HG02970 (cell line): ENCODE results near the gene BPHL.
A peak's percentile ranks its signal among the peaks of the same experiment; 100 is the strongest.
"Not testable (repeated sequence)": the region's sequence is repeated elsewhere in the genome, so short reads cannot be mapped to it uniquely, and the experiment has no call there.

Experiments used
- ATAC-seq: cut with Tn5 transposase; IDR thresholded peaks from one replicate; pipeline ENCODE4 v1.9.1; 2021; ENCODE audit warnings: mild to moderate bottlenecking, moderate library complexity, moderate number of reproducible peaks; ENCODE audit not compliant: unreplicated experiment, low FRiP score

The BPHL gene

GRCh38 chr6:3151691-3152090 lies 33.2 kb downstream of the BPHL start:
- ATAC-seq = no peak

GRCh38 chr6:3152689-3153088 lies 34.2 kb downstream of the BPHL start:
- no peak for ATAC-seq

- ATAC-seq = not testable (repeated sequence)
These were observed 36.9 kb downstream of the BPHL start for GRCh38 chr6:3155416-3155815.

GRCh38 chr6:3156184-3157130 lies 37.9 kb downstream of the BPHL start:
- not testable (repeated sequence) for ATAC-seq

GRCh38 chr6:3157131-3157933 lies 38.8 kb downstream of the BPHL start, which contains the start of gene TUBB2A:
Gene TUBB2A (minus strand): TSS chr6:3157544. CDS start chr6:3157463, 81 bp downstream.
- peak; percentile 75 for ATAC-seq

GRCh38 chr6:3159805-3160781 lies 41.6 kb downstream of the BPHL start:
- ATAC-seq = no peak

- no peak for ATAC-seq
These were observed 43.6 kb downstream of the BPHL start for GRCh38 chr6:3162067-3162497.

- ATAC-seq = peak; percentile 56
These were observed 44.2 kb downstream of the BPHL start for GRCh38 chr6:3162565-3163247.

GRCh38 chr6:3163248-3163594 lies 44.7 kb downstream of the BPHL start:
- ATAC-seq = peak; percentile 4

GRCh38 chr6:3164388-3164787 lies 45.9 kb downstream of the BPHL start:
- ATAC-seq = no peak

- no peak for ATAC-seq
These were observed 47.4 kb downstream of the BPHL start for GRCh38 chr6:3165631-3166534.

- ATAC-seq = not testable (repeated sequence)
These were observed 48.2 kb downstream of the BPHL start for GRCh38 chr6:3166535-3167225.

- ATAC-seq = not testable (repeated sequence)
These were observed 49.5 kb downstream of the BPHL start for GRCh38 chr6:3168046-3168445.

GRCh38 chr6:3170676-3171075 lies 52.2 kb downstream of the BPHL start:
- not testable (repeated sequence) for ATAC-seq

- ATAC-seq = not testable (repeated sequence)
These were observed 53.0 kb downstream of the BPHL start for GRCh38 chr6:3171313-3172175.

GRCh38 chr6:3172789-3173188 lies 54.3 kb downstream of the BPHL start:
- not testable (repeated sequence) for ATAC-seq

GRCh38 chr6:3173636-3174089 lies 55.2 kb downstream of the BPHL start:
- not testable (repeated sequence) for ATAC-seq
